ENCODE results near the gene ARMC8. TPM values are rescaled to one million over a fixed set of nuclear protein-coding genes. Genes with fewer than 3 reads are reported as not detected.

Gene ARMC8
- total RNA-seq, 1 experiment from 2014 or later, result 63.6 TPM

DNA sequence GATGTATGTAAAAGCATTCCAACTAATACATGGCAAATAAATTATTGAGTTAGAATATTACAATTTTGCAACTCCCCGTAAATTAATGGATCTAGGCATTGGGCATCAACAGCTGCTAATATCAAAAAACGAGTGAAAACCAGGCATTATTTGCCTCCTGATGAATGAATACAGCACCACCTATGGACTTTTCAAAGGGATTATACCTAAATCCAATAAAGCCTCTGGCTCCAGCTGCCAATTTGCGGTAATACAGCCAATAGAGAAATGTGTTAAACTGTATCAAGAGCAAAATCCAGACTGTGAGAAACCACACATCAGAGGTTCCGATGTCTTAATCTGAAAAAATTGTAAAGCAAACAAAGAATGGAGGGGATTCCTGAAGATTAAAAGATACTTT lies 38.6 kb upstream of the ARMC8 start:
- no peak overlapping the region for H2BK20ac ChIP-seq (ENCODE audit: low read depth, low read length, poor library complexity, severe bottlenecking)
- Mint-ChIP-seq H3K27ac (no peak overlapping the region), H3K4me3 (no peak overlapping the region), H3K36me3 (ENCODE audit: insufficient read depth in 1 of 3, low read depth in 3 of 3) (no peaks in the 10 kb centered on the region; a peak in 3 of 7 replicates), H3K27me3 (ENCODE audit: low read depth) (peaks cover under 1% of the 10 kb centered on the region; the same call in 1 of the 2 replicates), H3K9me3 (peaks cover 4 to 5% of the 10 kb centered on the region in 2 experiments; a peak in 3 of 5 replicates), H3K4me1 (no peaks in the 10 kb centered on the region)
- H3K23me2 ChIP-seq (ENCODE audit: insufficient read length, low read depth, low read length, poor library complexity, severe bottlenecking), result no peaks in the 10 kb centered on the region
- H3T11ph ChIP-seq (ENCODE audit: low read length), result no peak overlapping the region
- H3K4me1 ChIP-seq (ENCODE audit: insufficient read depth, low read length), result no peaks in the 10 kb centered on the region
- no peaks in the 10 kb centered on the region for H3K27me3 ChIP-seq (ENCODE audit: insufficient read depth, low read length)
- no peak overlapping the region for H2BK15ac ChIP-seq (ENCODE audit: low read depth, low read length)
- no peak overlapping the region for H3K56ac ChIP-seq (ENCODE audit: insufficient read length, low read depth, low read length)
- no peak overlapping the region for H2AK5ac ChIP-seq (ENCODE audit: insufficient read length, low read length)
- TF ChIP-seq CTCF (conservative IDR thresholded peaks at IDR 0.05), result no peak
- no peak overlapping the region for H3K23ac ChIP-seq (ENCODE audit: insufficient read length, low read depth, low read length)
- no peak overlapping the region for H2BK12ac ChIP-seq (ENCODE audit: insufficient read length, low read depth, low read length)
- no peaks in the 10 kb centered on the region for H3K79me1 ChIP-seq (ENCODE audit: insufficient read depth, low read depth, low read length, poor library complexity, severe bottlenecking)
- no peak overlapping the region for H3K27ac ChIP-seq (ENCODE audit: insufficient read length, low read depth, low read length)
- H2BK120ac ChIP-seq (ENCODE audit: low read depth, low read length, poor library complexity, severe bottlenecking), result no peak overlapping the region
- no peak overlapping the region for H3K14ac ChIP-seq (ENCODE audit: insufficient read depth, low read length)
- H4K20me1 ChIP-seq (ENCODE audit: control insufficient read depth, insufficient read depth, insufficient read length), result no peaks in the 10 kb centered on the region
- WGBS (ENCODE audit: extremely low coverage, insufficient read length, low lambda C conversion rate), result no CpG with 5 or more reads among the region's 4 CpGs
- H2BK5ac ChIP-seq (ENCODE audit: insufficient read length, low read length), result no peak overlapping the region
- H3K9me3 ChIP-seq (ENCODE audit: control insufficient read depth, low read depth, low read length), result no peaks in the 10 kb centered on the region
- H4K5ac ChIP-seq (ENCODE audit: insufficient read length, low read depth, low read length), result no peak overlapping the region
- H2AFZ ChIP-seq (ENCODE audit: low read length), result no peak overlapping the region
- no peaks in the 10 kb centered on the region for H3K79me2 ChIP-seq (ENCODE audit: insufficient read depth, low read length)
- no peak overlapping the region for H3K4me2 ChIP-seq (ENCODE audit: insufficient read depth, insufficient read length, low read length)
- H3K18ac ChIP-seq (ENCODE audit: insufficient read length, low read depth, low read length), result no peak overlapping the region
- no peak for DNase-seq
- H3K9ac ChIP-seq (ENCODE audit: extremely low read depth, insufficient read length, low read length), result no peak overlapping the region
- no peak overlapping the region for H3K4ac ChIP-seq (ENCODE audit: low read depth, low read length)
- no peak overlapping the region for H4K91ac ChIP-seq (ENCODE audit: insufficient read length, low read depth, low read length)
- no peak overlapping the region for H4K8ac ChIP-seq (replicated peaks; ENCODE audit: insufficient read length, low read depth, low read length)

Measured in H9 (cell line).